DMS114 treated with DMSO at 0.1 percent for 48 hours (cell line): Measurements from ENCODE around the gene FTCD.
"Not testable (repeated sequence)": the region's sequence is repeated elsewhere in the genome, so short reads cannot be mapped to it uniquely, and the experiment has no call there.

Experiments
- DNase-seq: peaks from one replicate; lab custom pipeline; 2025; ENCODE audit not compliant: unreplicated experiment; lab: John Stamatoyannopoulos, UW

Gene FTCD

GRCh38 chr21:46171996-46172862 lies 16.9 kb upstream of the FTCD start:
- DNase-seq = no peak

GRCh38 chr21:46171585-46171984 lies 16.2 kb upstream of the FTCD start:
- no peak for DNase-seq

GRCh38 chr21:46170436-46171193 lies 15.2 kb upstream of the FTCD start:
- DNase-seq = not testable (repeated sequence)

- DNase-seq = no peak
These were observed 13.4 kb upstream of the FTCD start for GRCh38 chr21:46168659-46169386.

- no peak for DNase-seq
These were observed 12.9 kb upstream of the FTCD start for GRCh38 chr21:46168238-46168637.

GRCh38 chr21:46165098-46165497 lies 9.7 kb upstream of the FTCD start:
- no peak for DNase-seq

- DNase-seq = no peak
These were observed 8.0 kb upstream of the FTCD start for GRCh38 chr21:46163380-46163779.

GRCh38 chr21:46161633-46162592 lies 6.5 kb upstream of the FTCD start:
- DNase-seq = no peak

- DNase-seq = no peak
These were observed 5.7 kb upstream of the FTCD start for GRCh38 chr21:46160907-46161632.

GRCh38 chr21:46160657-46160906 lies 5.2 kb upstream of the FTCD start:
- no peak for DNase-seq

- DNase-seq = no peak
These were observed 4.7 kb upstream of the FTCD start for GRCh38 chr21:46159841-46160656.

- DNase-seq = no peak
These were observed 4.0 kb upstream of the FTCD start for GRCh38 chr21:46159390-46159789.

- no peak for DNase-seq
These were observed 3.4 kb upstream of the FTCD start for GRCh38 chr21:46158666-46159300.

GRCh38 chr21:46157987-46158451 lies 2.6 kb upstream of the FTCD start:
- DNase-seq = no peak

- no peak for DNase-seq
These were observed 2.1 kb upstream of the FTCD start for GRCh38 chr21:46157396-46157986.

GRCh38 chr21:46156678-46157077 lies 1.3 kb upstream of the FTCD start:
- DNase-seq = no peak

GRCh38 chr21:46156378-46156645 lies 933 bp upstream of the FTCD start:
- DNase-seq = no peak

GRCh38 chr21:46154955-46155513 lies 345 bp downstream of the FTCD start:
- no peak for DNase-seq
